ENCODE results near the gene GRAP2.
A peak's percentile ranks its signal among the peaks of the same experiment; 100 is the strongest.

GRAP2 gene

DNA sequence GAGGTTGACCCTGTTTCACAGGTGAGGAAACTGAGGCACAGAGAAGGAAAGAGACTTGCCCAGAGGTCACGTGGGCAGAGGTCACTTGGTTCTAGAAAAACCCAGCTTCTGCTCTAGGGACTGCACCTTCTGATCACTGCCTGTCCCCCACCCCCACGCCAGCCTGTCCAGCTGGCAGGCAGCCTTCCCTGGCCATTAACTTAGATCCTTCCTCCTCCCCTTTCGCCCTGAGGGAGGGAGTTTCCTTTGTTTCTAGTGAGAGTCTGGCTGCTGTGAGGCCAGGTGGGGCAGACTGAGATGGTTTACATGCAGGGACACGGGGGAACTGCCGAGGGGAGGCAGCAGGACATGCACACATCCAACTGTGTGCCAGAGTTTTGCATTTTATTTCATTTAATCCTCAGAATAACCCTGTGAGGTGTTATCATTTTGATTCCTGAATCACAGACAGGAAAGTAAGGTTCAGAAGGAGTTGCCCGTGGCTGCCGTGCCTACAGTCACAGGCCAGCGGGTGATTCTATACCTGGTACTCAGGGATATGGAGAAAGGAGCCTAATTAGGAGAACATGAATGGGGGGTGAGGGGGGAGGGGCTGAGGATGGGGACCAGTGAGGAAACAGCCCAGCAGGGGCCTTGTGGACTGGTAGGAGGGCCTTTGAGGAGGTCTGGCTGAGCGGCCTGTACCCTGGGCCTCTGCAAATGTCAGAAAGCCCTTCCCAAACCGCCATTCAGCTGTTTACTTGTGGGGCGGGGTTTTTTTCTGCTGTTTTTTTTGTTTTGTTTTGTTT, 97.2 kb downstream of the GRAP2 start:
- no peak for TF ChIP-seq YY1 (IDR thresholded peaks at IDR 0.05; ENCODE audit: low read depth)
- peak; percentile 42; the same call in 1 of the 2 replicates for TF ChIP-seq NFIC (IDR thresholded peaks at IDR 0.05)
- no peak for TF ChIP-seq EP300 (IDR thresholded peaks at IDR 0.05; ENCODE audit: borderline replicate concordance)

DNA sequence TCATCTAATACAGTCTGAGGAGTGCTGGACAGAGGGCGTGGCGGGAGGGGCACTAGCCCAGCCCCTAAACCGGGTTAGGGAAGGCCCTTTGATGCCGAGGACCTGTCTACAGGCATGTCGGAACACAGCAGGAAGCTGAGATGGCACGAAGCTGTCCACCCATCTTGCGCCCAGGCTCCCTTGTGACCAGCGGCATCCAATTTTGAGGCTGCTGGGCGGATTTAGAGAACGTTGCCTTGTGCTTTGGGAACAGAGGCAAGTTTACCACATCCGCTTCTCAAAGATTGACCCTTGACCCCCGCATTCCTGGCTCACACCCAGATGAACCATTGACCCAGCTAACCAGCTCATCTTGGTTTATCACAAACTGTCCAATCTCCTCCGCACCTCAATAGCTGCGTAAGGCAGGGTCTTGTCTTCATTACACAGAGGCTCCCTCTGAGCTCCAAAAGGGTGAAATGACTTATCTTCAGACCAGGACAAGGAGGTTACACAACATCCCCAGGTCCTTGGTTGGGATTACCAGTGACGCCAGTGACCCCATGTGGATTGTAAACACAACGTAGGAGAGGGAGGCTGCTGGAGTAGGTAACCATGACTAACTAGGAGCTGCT, 98.4 kb downstream of the GRAP2 start:
- no peak for TF ChIP-seq NFIC (IDR thresholded peaks at IDR 0.05)
- no peak for TF ChIP-seq TCF12 (IDR thresholded peaks at IDR 0.05; ENCODE audit: low read depth)
- TF ChIP-seq CEBPB (IDR thresholded peaks at IDR 0.05): no peak
- TF ChIP-seq, protein P1, sequence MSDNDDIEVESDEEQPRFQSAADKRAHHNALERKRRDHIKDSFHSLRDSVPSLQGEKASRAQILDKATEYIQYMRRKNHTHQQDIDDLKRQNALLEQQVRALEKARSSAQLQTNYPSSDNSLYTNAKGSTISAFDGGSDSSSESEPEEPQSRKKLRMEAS (IDR thresholded peaks at IDR 0.05): no peak
- TF ChIP-seq, protein P2, sequence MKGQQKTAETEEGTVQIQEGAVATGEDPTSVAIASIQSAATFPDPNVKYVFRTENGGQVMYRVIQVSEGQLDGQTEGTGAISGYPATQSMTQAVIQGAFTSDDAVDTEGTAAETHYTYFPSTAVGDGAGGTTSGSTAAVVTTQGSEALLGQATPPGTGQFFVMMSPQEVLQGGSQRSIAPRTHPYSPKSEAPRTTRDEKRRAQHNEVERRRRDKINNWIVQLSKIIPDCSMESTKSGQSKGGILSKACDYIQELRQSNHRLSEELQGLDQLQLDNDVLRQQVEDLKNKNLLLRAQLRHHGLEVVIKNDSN (IDR thresholded peaks at IDR 0.05): no peak
- TF ChIP-seq ZBTB7A (IDR thresholded peaks at IDR 0.05; ENCODE audit: low read depth): no peak
- TF ChIP-seq EP300 (IDR thresholded peaks at IDR 0.05; ENCODE audit: borderline replicate concordance): no peak
- no peak for TF ChIP-seq FOXM1 (IDR thresholded peaks at IDR 0.05; ENCODE audit: borderline replicate concordance, low read depth)
- no peak for TF ChIP-seq TEAD4 (IDR thresholded peaks at IDR 0.05)
- TF ChIP-seq TAF1 (IDR thresholded peaks at IDR 0.05; ENCODE audit: low read depth): no peak
- TF ChIP-seq YY1 (IDR thresholded peaks at IDR 0.05; ENCODE audit: low read depth): no peak
- TF ChIP-seq RAD21 (IDR thresholded peaks at IDR 0.05; ENCODE audit: low read depth): no peak

DNA sequence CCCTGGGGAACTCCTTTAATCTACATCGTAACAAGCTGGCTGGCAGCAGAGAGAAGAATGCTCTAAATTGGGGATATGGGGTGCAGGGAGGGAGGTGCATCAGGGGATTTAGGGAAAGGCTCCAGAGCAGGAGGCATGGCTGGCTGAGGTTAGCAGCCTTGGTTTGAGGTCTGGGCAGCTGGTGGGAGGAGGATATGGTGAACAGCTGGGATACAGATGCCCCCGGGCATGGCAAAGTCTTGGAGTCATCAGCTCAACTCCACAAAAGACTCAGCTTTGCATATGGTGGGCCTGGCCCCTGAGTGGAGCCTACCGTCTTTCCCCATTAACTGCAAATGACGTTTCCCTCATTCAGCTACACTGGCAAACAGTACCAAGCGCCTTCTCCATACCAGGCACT, 99.3 kb downstream of the GRAP2 start:
- no peak for TF ChIP-seq NFIC (IDR thresholded peaks at IDR 0.05)
- TF ChIP-seq ZBTB7A (IDR thresholded peaks at IDR 0.05; ENCODE audit: low read depth): no peak
- TF ChIP-seq, protein P2 (IDR thresholded peaks at IDR 0.05): no peak
- no peak for TF ChIP-seq EP300 (IDR thresholded peaks at IDR 0.05; ENCODE audit: borderline replicate concordance)
- TF ChIP-seq TAF1 (IDR thresholded peaks at IDR 0.05; ENCODE audit: low read depth): no peak
- no peak for TF ChIP-seq FOXM1 (IDR thresholded peaks at IDR 0.05; ENCODE audit: borderline replicate concordance, low read depth)
- no peak for TF ChIP-seq EGR1 (IDR thresholded peaks at IDR 0.05)
- no peak for TF ChIP-seq CEBPB (IDR thresholded peaks at IDR 0.05)

DNA sequence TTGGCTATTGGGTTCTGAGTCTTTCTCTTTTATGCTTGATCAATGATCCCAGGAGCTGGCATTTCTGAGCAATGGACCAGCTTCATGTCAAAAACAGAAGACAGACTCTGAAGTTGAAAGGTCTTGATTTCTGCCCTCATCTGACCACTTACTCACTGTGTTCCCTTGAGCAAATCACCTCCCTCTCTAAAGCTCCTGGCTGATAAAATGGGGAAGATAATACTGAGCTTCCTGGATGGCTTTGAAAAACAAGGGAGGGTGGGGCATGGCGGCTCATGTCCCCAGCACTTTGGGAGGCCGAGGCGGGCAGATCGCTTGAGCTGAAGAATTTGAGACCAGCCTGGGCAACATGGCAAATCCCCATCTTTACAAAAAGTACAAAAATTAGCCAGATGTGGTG, 100.2 kb downstream of the GRAP2 start:
- no peak for TF ChIP-seq EP300 (IDR thresholded peaks at IDR 0.05; ENCODE audit: borderline replicate concordance)
- no peak for TF ChIP-seq TEAD4 (IDR thresholded peaks at IDR 0.05)
- no peak for TF ChIP-seq NFIC (IDR thresholded peaks at IDR 0.05)
- no peak for TF ChIP-seq FOXM1 (IDR thresholded peaks at IDR 0.05; ENCODE audit: borderline replicate concordance, low read depth)
- TF ChIP-seq, protein P1 (IDR thresholded peaks at IDR 0.05): no peak
- no peak for TF ChIP-seq YY1 (IDR thresholded peaks at IDR 0.05; ENCODE audit: low read depth)
- TF ChIP-seq RAD21 (IDR thresholded peaks at IDR 0.05; ENCODE audit: low read depth): no peak
- TF ChIP-seq EGR1 (IDR thresholded peaks at IDR 0.05): no peak
- TF ChIP-seq, protein P2 (IDR thresholded peaks at IDR 0.05): no peak
- no peak for TF ChIP-seq CREB1 (IDR thresholded peaks at IDR 0.05; ENCODE audit: low read depth)
- no peak for TF ChIP-seq TAF1 (IDR thresholded peaks at IDR 0.05; ENCODE audit: low read depth)
- TF ChIP-seq, protein P3, sequence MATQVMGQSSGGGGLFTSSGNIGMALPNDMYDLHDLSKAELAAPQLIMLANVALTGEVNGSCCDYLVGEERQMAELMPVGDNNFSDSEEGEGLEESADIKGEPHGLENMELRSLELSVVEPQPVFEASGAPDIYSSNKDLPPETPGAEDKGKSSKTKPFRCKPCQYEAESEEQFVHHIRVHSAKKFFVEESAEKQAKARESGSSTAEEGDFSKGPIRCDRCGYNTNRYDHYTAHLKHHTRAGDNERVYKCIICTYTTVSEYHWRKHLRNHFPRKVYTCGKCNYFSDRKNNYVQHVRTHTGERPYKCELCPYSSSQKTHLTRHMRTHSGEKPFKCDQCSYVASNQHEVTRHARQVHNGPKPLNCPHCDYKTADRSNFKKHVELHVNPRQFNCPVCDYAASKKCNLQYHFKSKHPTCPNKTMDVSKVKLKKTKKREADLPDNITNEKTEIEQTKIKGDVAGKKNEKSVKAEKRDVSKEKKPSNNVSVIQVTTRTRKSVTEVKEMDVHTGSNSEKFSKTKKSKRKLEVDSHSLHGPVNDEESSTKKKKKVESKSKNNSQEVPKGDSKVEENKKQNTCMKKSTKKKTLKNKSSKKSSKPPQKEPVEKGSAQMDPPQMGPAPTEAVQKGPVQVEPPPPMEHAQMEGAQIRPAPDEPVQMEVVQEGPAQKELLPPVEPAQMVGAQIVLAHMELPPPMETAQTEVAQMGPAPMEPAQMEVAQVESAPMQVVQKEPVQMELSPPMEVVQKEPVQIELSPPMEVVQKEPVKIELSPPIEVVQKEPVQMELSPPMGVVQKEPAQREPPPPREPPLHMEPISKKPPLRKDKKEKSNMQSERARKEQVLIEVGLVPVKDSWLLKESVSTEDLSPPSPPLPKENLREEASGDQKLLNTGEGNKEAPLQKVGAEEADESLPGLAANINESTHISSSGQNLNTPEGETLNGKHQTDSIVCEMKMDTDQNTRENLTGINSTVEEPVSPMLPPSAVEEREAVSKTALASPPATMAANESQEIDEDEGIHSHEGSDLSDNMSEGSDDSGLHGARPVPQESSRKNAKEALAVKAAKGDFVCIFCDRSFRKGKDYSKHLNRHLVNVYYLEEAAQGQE (IDR thresholded peaks at IDR 0.05; ENCODE audit: low read depth): no peak
- TF ChIP-seq ZBTB7A (IDR thresholded peaks at IDR 0.05; ENCODE audit: low read depth): no peak
- no peak for TF ChIP-seq CEBPB (IDR thresholded peaks at IDR 0.05)

DNA sequence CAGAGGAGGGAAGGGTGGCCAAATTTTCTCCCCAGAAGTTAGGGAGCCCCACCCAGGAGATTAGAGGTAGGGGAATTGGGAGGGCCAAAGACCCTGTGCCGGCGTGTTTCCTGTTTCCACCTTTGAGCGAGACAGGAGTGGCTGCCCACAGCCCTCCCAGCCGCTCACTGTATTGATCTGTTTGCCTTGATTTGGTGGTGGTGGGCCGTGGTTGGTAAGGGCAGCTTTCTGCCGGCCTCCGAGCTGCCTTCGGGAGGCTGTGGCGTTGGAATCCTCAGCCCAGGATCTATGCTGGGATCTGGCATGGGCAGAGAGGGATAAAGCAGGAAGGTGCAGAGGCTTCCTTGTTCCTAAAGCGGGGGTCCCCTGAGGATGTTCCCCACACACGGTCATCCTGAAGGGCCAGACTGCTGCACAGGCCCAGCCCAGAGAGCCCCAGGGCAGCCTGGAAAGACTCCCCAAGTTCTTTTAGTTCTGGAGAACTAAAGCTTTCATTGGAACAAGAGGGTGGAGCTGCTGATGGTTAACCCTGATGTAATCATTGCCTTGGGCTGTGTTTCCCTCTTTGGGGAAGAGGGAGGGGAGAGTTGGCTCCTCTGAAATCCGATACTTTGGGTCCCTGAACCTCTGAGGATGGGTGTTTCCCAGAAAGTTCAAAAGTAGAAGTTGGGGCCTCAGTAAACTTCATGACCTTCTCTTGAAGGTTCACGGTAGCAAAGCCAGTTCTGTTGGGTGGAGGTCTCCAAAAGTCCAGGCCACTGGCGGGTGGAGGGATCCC, 101.1 kb downstream of the GRAP2 start:
- TF ChIP-seq EP300 (IDR thresholded peaks at IDR 0.05; ENCODE audit: borderline replicate concordance): no peak
- TF ChIP-seq, protein P1 (IDR thresholded peaks at IDR 0.05): no peak
- TF ChIP-seq CREB1 (IDR thresholded peaks at IDR 0.05; ENCODE audit: low read depth): no peak
- TF ChIP-seq TEAD4 (IDR thresholded peaks at IDR 0.05): no peak
- no peak for TF ChIP-seq ZBTB7A (IDR thresholded peaks at IDR 0.05; ENCODE audit: low read depth)
- no peak for TF ChIP-seq NFIC (IDR thresholded peaks at IDR 0.05)
- TF ChIP-seq RAD21 (IDR thresholded peaks at IDR 0.05; ENCODE audit: low read depth): no peak
- TF ChIP-seq FOXM1 (IDR thresholded peaks at IDR 0.05; ENCODE audit: borderline replicate concordance, low read depth): no peak
- TF ChIP-seq, protein P3 (IDR thresholded peaks at IDR 0.05; ENCODE audit: low read depth): no peak
- TF ChIP-seq, protein P2 (IDR thresholded peaks at IDR 0.05): no peak
- no peak for TF ChIP-seq CEBPB (IDR thresholded peaks at IDR 0.05)
